Lung (tissue), 12 donors: ENCODE measurements around the gene HPS5. TPM values are rescaled to one million over a fixed set of nuclear protein-coding genes. Genes with fewer than 3 reads are reported as not detected.

ENCODE experiments used
- ATAC-seq: fragments of 200-7000 bp; cut with Tn5 transposase; one replicate; pipeline ENCODE4 v1.9.1; 2020; ENCODE audit warnings: moderate number of reproducible peaks; ENCODE audit not compliant: insufficient read depth, low FRiP score
- DNase-seq, 3 donors: peaks; one replicate each; pipeline ENCODE4 v3.0.0-alpha.2; 2013 to 2017
- H3K27ac ChIP-seq, 2 donors: one replicate each; pipeline ENCODE4 v1.5.1; 2013; ENCODE audit warnings: mild to moderate bottlenecking in 2 of 2, moderate library complexity in 2 of 2, control low read depth in 1 of 2, inconsistent platforms in 1 of 2, low read depth in 1 of 2, low read length in 1 of 2
- H3K27me3 ChIP-seq, 3 donors: one replicate each; pipeline ENCODE4 v1.5.1; 2013; ENCODE audit warnings: low read length in 2 of 3; ENCODE audit not compliant: control insufficient read depth in 3 of 3, insufficient read depth in 3 of 3
- H3K36me3 ChIP-seq, 4 donors: one replicate each; pipeline ENCODE4 v1.5.1; 2013; ENCODE audit warnings: low read length in 4 of 4, mild to moderate bottlenecking in 1 of 4, moderate library complexity in 1 of 4; ENCODE audit not compliant: control insufficient read depth in 4 of 4, insufficient read depth in 4 of 4
- H3K4me1 ChIP-seq, 5 donors: one replicate each; pipeline ENCODE4 v1.5.1; 2013; ENCODE audit warnings: low read length in 5 of 5, mild to moderate bottlenecking in 2 of 5, moderate library complexity in 1 of 5; ENCODE audit not compliant: control insufficient read depth in 5 of 5, insufficient read depth in 5 of 5
- H3K4me3 ChIP-seq: one replicate; pipeline ENCODE4 v1.5.1; 2013; ENCODE audit warnings: mild to moderate bottlenecking, control low read depth, moderate library complexity
- H3K9ac ChIP-seq, 2 donors: one replicate each; pipeline ENCODE4 v1.5.1; 2013; ENCODE audit warnings: low read length in 2 of 2, control low read depth in 1 of 2; ENCODE audit not compliant: insufficient read depth in 1 of 2
- H3K9me3 ChIP-seq, 4 donors: one replicate each; pipeline ENCODE4 v1.5.1; 2013; ENCODE audit warnings: low read length in 3 of 4, mild to moderate bottlenecking in 1 of 4, moderate library complexity in 1 of 4; ENCODE audit not compliant: control insufficient read depth in 4 of 4, insufficient read depth in 3 of 4
- WGBS, 2 donors: extraction: QIAGEN DNeasy Blood & Tissue Kit; methylation state at CpG; one replicate each; pipeline ENCODE4 v1.1.7; 2013; 5-methylcytosine and 5-hydroxymethylcytosine counted together
- polyA plus RNA-seq, 2 donors: library from polyadenylated mRNA; stranded (reverse); fragments of 200-250 nt; gene quantifications; one replicate each; pipeline ENCODE4 v1.2.1, GENCODE V29; 2013
- total RNA-seq, 2 donors: library from RNA; depleted of rRNA in 1 of 2; stranded (reverse); fragments of >200 nt in 1 of 2; gene quantifications; one replicate each; pipeline ENCODE4 v1.2.1, GENCODE V29; 2014 to 2021
- TF ChIP-seq, protein P1 (sequence below): IDR thresholded peaks from 2 replicates; pipeline ENCODE4 v1.5.1; 2012; ENCODE audit warnings: mild to moderate bottlenecking; ENCODE audit errors: control extremely low read depth, extremely low read depth
- donor health status: control.
- donor health status: control.
- donor health status: Bipolar disorder and iron deficiency.
- donor health status: healthy.
- donor health status: DM: yes; HTN: yes; CAD: no.

The HPS5 gene
- total and polyA plus RNA-seq, 4 donors: 8.9 to 36.2 (median 20.3) TPM

GRCh38 chr11:18309691-18310090 lies 12.2 kb downstream of the HPS5 start:
- DNase-seq (no peak), ATAC-seq (no peak)
- Histone ChIP-seq H3K27ac (no peak overlapping the region), H3K9me3 (no peaks in the 10 kb centered on the region), H3K27me3 (no peaks in the 10 kb centered on the region), H3K4me1 (peaks cover 0 to 2% (median 0%) of the 10 kb centered on the region in 5 donors), H3K36me3 (peaks cover 12 to 49% (median 18%) of the 10 kb centered on the region in 4 donors), H3K4me3 (no peak overlapping the region), H3K9ac (no peak overlapping the region)
- TF ChIP-seq, protein P1, sequence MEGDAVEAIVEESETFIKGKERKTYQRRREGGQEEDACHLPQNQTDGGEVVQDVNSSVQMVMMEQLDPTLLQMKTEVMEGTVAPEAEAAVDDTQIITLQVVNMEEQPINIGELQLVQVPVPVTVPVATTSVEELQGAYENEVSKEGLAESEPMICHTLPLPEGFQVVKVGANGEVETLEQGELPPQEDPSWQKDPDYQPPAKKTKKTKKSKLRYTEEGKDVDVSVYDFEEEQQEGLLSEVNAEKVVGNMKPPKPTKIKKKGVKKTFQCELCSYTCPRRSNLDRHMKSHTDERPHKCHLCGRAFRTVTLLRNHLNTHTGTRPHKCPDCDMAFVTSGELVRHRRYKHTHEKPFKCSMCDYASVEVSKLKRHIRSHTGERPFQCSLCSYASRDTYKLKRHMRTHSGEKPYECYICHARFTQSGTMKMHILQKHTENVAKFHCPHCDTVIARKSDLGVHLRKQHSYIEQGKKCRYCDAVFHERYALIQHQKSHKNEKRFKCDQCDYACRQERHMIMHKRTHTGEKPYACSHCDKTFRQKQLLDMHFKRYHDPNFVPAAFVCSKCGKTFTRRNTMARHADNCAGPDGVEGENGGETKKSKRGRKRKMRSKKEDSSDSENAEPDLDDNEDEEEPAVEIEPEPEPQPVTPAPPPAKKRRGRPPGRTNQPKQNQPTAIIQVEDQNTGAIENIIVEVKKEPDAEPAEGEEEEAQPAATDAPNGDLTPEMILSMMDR: no peak
- WGBS, 2 donors: 96 to 97% methylated on average over 5 of the region's 5 CpGs

DNA sequence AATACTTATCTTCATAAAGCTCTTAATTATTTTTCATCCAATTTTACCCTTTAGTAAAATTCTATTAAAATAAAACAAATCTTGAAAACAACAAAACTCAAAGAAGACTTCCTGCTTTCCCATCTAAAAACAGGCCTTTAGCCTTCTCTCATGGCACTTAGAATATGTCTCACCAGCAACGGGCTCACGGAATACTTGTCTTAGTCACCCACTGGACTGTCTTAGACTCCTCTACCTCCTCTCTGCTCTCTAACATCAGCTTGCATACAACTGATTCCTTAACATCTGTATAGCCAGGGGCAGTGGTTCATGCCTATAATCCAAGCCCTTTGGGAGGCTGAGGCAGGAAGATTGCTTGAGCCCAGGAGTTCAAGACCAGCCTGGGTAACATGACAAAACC lies 13.7 kb downstream of the HPS5 start:
- no peak for ATAC-seq
- H3K9me3 ChIP-seq: no peaks in the 10 kb centered on the region
- TF ChIP-seq, protein P1: no peak
- 97 to 98% methylated on average over 2 of the region's 2 CpGs for WGBS, 2 donors
- H3K36me3 ChIP-seq: peaks cover 12 to 53% (median 19%) of the 10 kb centered on the region in 4 donors
- DNase-seq: no peak
- H3K27ac ChIP-seq: no peak overlapping the region
- H3K9ac ChIP-seq: no peak overlapping the region
- no peak overlapping the region for H3K4me3 ChIP-seq
- H3K27me3 ChIP-seq: no peaks in the 10 kb centered on the region
- no peaks in the 10 kb centered on the region for H3K4me1 ChIP-seq

DNA sequence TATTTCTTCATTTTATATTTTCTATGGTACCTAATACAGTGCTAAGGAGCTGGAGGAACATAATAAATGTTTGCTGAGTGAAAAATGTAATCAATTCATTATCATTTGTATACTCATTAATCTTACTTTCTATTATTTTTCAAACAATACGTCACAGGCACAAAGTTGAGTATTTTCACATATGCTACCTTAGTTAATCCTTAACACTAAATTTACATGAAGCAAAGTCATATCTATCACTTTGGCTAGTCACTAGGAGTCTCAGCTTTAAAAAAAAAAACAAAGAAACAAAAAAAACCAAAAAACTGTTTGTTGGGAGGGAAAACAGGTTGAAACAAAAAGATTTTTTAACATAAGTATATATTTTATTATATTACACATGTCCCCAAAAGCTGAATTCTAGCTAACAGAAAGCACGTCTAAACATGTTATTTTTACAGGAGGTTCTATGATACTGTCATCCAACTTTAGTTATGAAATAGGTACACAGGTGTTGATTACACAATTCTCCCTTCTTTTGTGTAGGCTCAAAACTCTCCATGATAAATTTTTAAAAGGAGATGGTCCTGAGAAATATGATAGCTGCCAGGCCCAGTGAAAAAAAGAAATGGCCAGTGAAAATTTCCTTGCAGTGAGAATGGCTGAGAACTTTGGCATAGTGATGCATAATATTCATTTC lies 14.3 kb downstream of the HPS5 start:
- no peak for ATAC-seq
- no peaks in the 10 kb centered on the region for H3K9me3 ChIP-seq
- no peaks in the 10 kb centered on the region for H3K27me3 ChIP-seq
- no peaks in the 10 kb centered on the region for H3K4me1 ChIP-seq
- no peak overlapping the region for H3K27ac ChIP-seq
- no peak overlapping the region for H3K4me3 ChIP-seq
- TF ChIP-seq, protein P1: no peak
- WGBS, 2 donors: 90 to 93% methylated on average over 2 of the region's 2 CpGs
- peaks cover 12 to 57% (median 19%) of the 10 kb centered on the region in 4 donors for H3K36me3 ChIP-seq
- DNase-seq: no peak
- H3K9ac ChIP-seq: no peak overlapping the region

GRCh38 chr11:18304745-18305144 lies 17.2 kb downstream of the HPS5 start:
- no peak for ATAC-seq
- TF ChIP-seq, protein P1: no peak

More at GRCh38 chr11:18304745-18305144, 17.2 kb downstream of the HPS5 start:
- Histone ChIP-seq H3K9me3 (no peaks in the 10 kb centered on the region), H3K27me3 (no peaks in the 10 kb centered on the region), H3K27ac (no peak overlapping the region), H3K4me3 (no peak overlapping the region), H3K9ac (no peak overlapping the region), H3K36me3 (peaks cover 7 to 43% (median 17%) of the 10 kb centered on the region in 4 donors), H3K4me1 (no peaks in the 10 kb centered on the region)
- DNase-seq: no peak
